Ascending aorta (tissue), 2 donors: ENCODE measurements around the gene NFE2L2. TPM values are rescaled to one million over a fixed set of nuclear protein-coding genes. Genes with fewer than 3 reads are reported as not detected.
A peak's percentile ranks its signal among the peaks of the same experiment; 100 is the strongest.
"Not testable (repeated sequence)": the region's sequence is repeated elsewhere in the genome, so short reads cannot be mapped to it uniquely, and the experiment has no call there.

Experiments used
- DNase-seq, 2 donors: peaks; one replicate each; pipeline ENCODE4 v3.0.0-alpha.2; 2019; ENCODE audit warnings: low spot score in 2 of 2
- H3K27ac ChIP-seq, 2 donors: fragments of 200-600 bp; sonication (generic); one replicate each; pipeline ENCODE4 v1.5.1; 2016 to 2017; ENCODE audit warnings: mild to moderate bottlenecking in 1 of 2
- H3K27me3 ChIP-seq: fragments of 200-600 bp; sonication (generic); one replicate; pipeline ENCODE4 v1.5.1; 2017
- H3K36me3 ChIP-seq, 2 donors: fragments of 200-600 bp; sonication (generic); one replicate each; pipeline ENCODE4 v1.5.1; 2016
- H3K4me1 ChIP-seq, 2 donors: fragments of 200-600 bp; sonication (generic); one replicate each; pipeline ENCODE4 v1.5.1; 2016 to 2017; ENCODE audit warnings: mild to moderate bottlenecking in 1 of 2
- H3K4me3 ChIP-seq, 2 donors: fragments of 200-600 bp; sonication (generic); one replicate each; pipeline ENCODE4 v1.5.1; 2016 to 2017; ENCODE audit warnings: mild to moderate bottlenecking in 1 of 2
- H3K9me3 ChIP-seq, 2 donors: fragments of 200-600 bp; sonication (generic); one replicate each; pipeline ENCODE4 v1.5.1; 2016
- CTCF ChIP-seq, 3 experiments: fragments of 200-600 bp in 2 of 3; fragments of 450-650 bp in 1 of 3; sonication (generic) in 2 of 3; IDR thresholded peaks; one replicate each; pipeline ENCODE4 v1.5.1; 2016 to 2019; ENCODE audit warnings: antibody characterized with exemption in 3 of 3, mild to moderate bottlenecking in 1 of 3, moderate library complexity in 1 of 3
- intact Hi-C: fragments of 100-400 bp; cut with DNase I; formaldehyde crosslinking; loops from one replicate; pipeline ENCODE4 v1.15.1; 2023
- total RNA-seq: library from RNA; depleted of rRNA; stranded (reverse); fragments of >200 nt; gene quantifications from one replicate; pipeline ENCODE4 v1.1.0, GENCODE V29; 2016

Gene NFE2L2
- total RNA-seq, 1 donor from 2014 or later = 99.3 TPM

- H3K27ac ChIP-seq = peak overlapping the region in 1 of 2 donors; percentile 18
- TF ChIP-seq CTCF (IDR thresholded peaks at IDR 0.05) = no peak
Observed at GRCh38 chr2:177270531-177270930, 6.0 kb upstream of the NFE2L2 start.

GRCh38 chr2:177268901-177269300, 4.4 kb upstream of the NFE2L2 start:
- intact Hi-C loops = no loop called here
- Histone ChIP-seq H3K9me3 (no peaks in the 10 kb centered on the region), H3K27ac (no peak overlapping the region), H3K36me3 (no peaks in the 10 kb centered on the region), H3K4me3 (no peak overlapping the region), H3K27me3 (no peaks in the 10 kb centered on the region), H3K4me1 (peaks cover 5 to 17% of the 10 kb centered on the region in 2 donors)
- DNase-seq = no peak
- TF ChIP-seq CTCF (IDR thresholded peaks at IDR 0.05) = no peak

More at GRCh38 chr2:177270531-177270930, 6.0 kb upstream of the NFE2L2 start:
- peaks cover 5 to 17% of the 10 kb centered on the region in 2 donors for H3K4me1 ChIP-seq
- H3K9me3 ChIP-seq = no peaks in the 10 kb centered on the region
- DNase-seq = no peak
- intact Hi-C loops = loop anchor here (10.0 kb wide), 1 partner anchor 1204 kb away; the partner anchor contains the start of gene FKBP7
- H3K4me3 ChIP-seq = no peak overlapping the region
- H3K27me3 ChIP-seq = no peaks in the 10 kb centered on the region
- no peaks in the 10 kb centered on the region for H3K36me3 ChIP-seq

- no peak for TF ChIP-seq CTCF (IDR thresholded peaks at IDR 0.05)
- no peak for DNase-seq
- H3K4me1 ChIP-seq = peaks cover 5 to 17% of the 10 kb centered on the region in 2 donors
- no peak overlapping the region for H3K4me3 ChIP-seq
- H3K27me3 ChIP-seq = no peaks in the 10 kb centered on the region
- no peak overlapping the region for H3K27ac ChIP-seq
- no peaks in the 10 kb centered on the region for H3K9me3 ChIP-seq
- intact Hi-C loops = no loop called here
- H3K36me3 ChIP-seq = no peaks in the 10 kb centered on the region
Observed at GRCh38 chr2:177268187-177268871, 3.8 kb upstream of the NFE2L2 start.

GRCh38 chr2:177266955-177267354, 2.4 kb upstream of the NFE2L2 start:
- intact Hi-C loops, DNase-seq, H3K27me3 ChIP-seq, H3K9me3 ChIP-seq, H3K36me3 ChIP-seq, H3K4me3 ChIP-seq: not testable (repeated sequence)
- H3K27ac ChIP-seq = peak overlapping the region in 1 of 2 donors; percentile 100
- H3K4me1 ChIP-seq = peaks cover 5 to 15% of the 10 kb centered on the region in 2 donors

GRCh38 chr2:177265824-177266817, 1.6 kb upstream of the NFE2L2 start:
- Histone ChIP-seq H3K27me3 (no peaks in the 10 kb centered on the region), H3K4me3 (peak overlapping the region; percentile 76 to 97), H3K36me3 (no peaks in the 10 kb centered on the region), H3K27ac (peak overlapping the region; percentile 99 to 100), H3K4me1 (peaks cover 5 to 20% of the 10 kb centered on the region in 2 donors), H3K9me3 (no peaks in the 10 kb centered on the region)
- no peak for DNase-seq
- intact Hi-C loops = loop anchor here (1.0 kb wide), 1 partner anchor 29 kb away; no protein-coding TSS in a partner anchor
- no peak for TF ChIP-seq CTCF (IDR thresholded peaks at IDR 0.05)
